Measurements from ENCODE around the gene DISP3. TPM values are rescaled to one million over a fixed set of nuclear protein-coding genes. Genes with fewer than 3 reads are reported as not detected.

Gene DISP3
- polyA plus RNA-seq, 3 donors: 0.01 TPM; not detected in 2

GRCh38 chr1:11493972-11494655 is 15.2 kb downstream of the DISP3 start:
- no peak overlapping the region for H3K4me3 ChIP-seq (replicated peaks in 1 of 3; ENCODE audit: low read depth in 2 of 3, low read length in 3 of 3)
- H4K20me1 ChIP-seq (ENCODE audit: insufficient read depth, low read length): no peaks in the 10 kb centered on the region
- H3K4me2 ChIP-seq (replicated peaks; ENCODE audit: extremely low read depth, low read length, poor library complexity, severe bottlenecking): no peak overlapping the region
- H3K36me3 ChIP-seq (replicated peaks in 1 of 2; ENCODE audit: control insufficient read depth in 1 of 2, insufficient read depth in 2 of 2, low read length in 2 of 2): no peaks in the 10 kb centered on the region
- H3K79me2 ChIP-seq (ENCODE audit: insufficient read depth, low read length): no peaks in the 10 kb centered on the region
- no peaks in the 10 kb centered on the region for H3K4me1 Mint-ChIP-seq
- peaks cover 5 to 11% (median 5%) of the 10 kb centered on the region in 3 donors for H3K27me3 Mint-ChIP-seq (ENCODE audit: low read depth in 3 of 3)
- no peaks in the 10 kb centered on the region for H3K9me3 ChIP-seq (replicated peaks in 1 of 2; ENCODE audit: control insufficient read depth in 1 of 2, insufficient read depth in 1 of 2, low read length in 2 of 2)
- H3K9me3 Mint-ChIP-seq: peaks cover 0 to 8% (median 0%) of the 10 kb centered on the region in 7 donors
- no peak overlapping the region for H3K27ac ChIP-seq (ENCODE audit: low read depth in 1 of 2, low read length in 2 of 2)
- no peak for DNase-seq
- TF ChIP-seq CTCF (IDR thresholded peaks at IDR 0.05): no peak
- no peaks in the 10 kb centered on the region for H3K27me3 ChIP-seq (ENCODE audit: control insufficient read depth in 2 of 2, insufficient read depth in 2 of 2, low read length in 2 of 2)
- no peak overlapping the region for H3K9ac ChIP-seq (ENCODE audit: insufficient read depth, low read length, poor library complexity, severe bottlenecking)
- no peak overlapping the region for H3K27ac Mint-ChIP-seq
- WGBS (ENCODE audit: insufficient coverage): 90% methylated on average over 2 of the region's 9 CpGs
- no peaks in the 10 kb centered on the region for H3K36me3 Mint-ChIP-seq
- no peak overlapping the region for H3K4me3 Mint-ChIP-seq
- intact Hi-C loops (cut with micrococcal nuclease): no loop called here
- no peaks in the 10 kb centered on the region for H3K4me1 ChIP-seq (ENCODE audit: control insufficient read depth in 1 of 2, insufficient read depth in 2 of 2, low read length in 2 of 2)
- H2AFZ ChIP-seq (ENCODE audit: insufficient read depth, low read depth, low read length, poor library complexity, severe bottlenecking): no peak overlapping the region

GRCh38 chr1:11494771-11495170 is 15.8 kb downstream of the DISP3 start:
- TF ChIP-seq CTCF (IDR thresholded peaks at IDR 0.05): no peak
- peaks cover 0 to 8% (median 0%) of the 10 kb centered on the region in 7 donors for H3K9me3 Mint-ChIP-seq
- H3K4me3 Mint-ChIP-seq: no peak overlapping the region
- Histone ChIP-seq H3K4me3 (replicated peaks in 1 of 3; ENCODE audit: low read depth in 2 of 3, low read length in 3 of 3) (no peak overlapping the region), H3K79me2 (ENCODE audit: insufficient read depth, low read length) (no peaks in the 10 kb centered on the region), H3K27me3 (ENCODE audit: control insufficient read depth in 2 of 2, insufficient read depth in 2 of 2, low read length in 2 of 2) (peaks cover 0 to 2% of the 10 kb centered on the region in 2 donors), H3K27ac (ENCODE audit: low read depth in 1 of 2, low read length in 2 of 2) (no peak overlapping the region), H2AFZ (ENCODE audit: insufficient read depth, low read depth, low read length, poor library complexity, severe bottlenecking) (no peak overlapping the region), H3K4me2 (replicated peaks; ENCODE audit: extremely low read depth, low read length, poor library complexity, severe bottlenecking) (no peak overlapping the region), H3K4me1 (ENCODE audit: control insufficient read depth in 1 of 2, insufficient read depth in 2 of 2, low read length in 2 of 2) (no peaks in the 10 kb centered on the region), H3K9ac (ENCODE audit: insufficient read depth, low read length, poor library complexity, severe bottlenecking) (no peak overlapping the region), H4K20me1 (ENCODE audit: insufficient read depth, low read length) (no peaks in the 10 kb centered on the region), H3K9me3 (replicated peaks in 1 of 2; ENCODE audit: control insufficient read depth in 1 of 2, insufficient read depth in 1 of 2, low read length in 2 of 2) (no peaks in the 10 kb centered on the region), H3K36me3 (replicated peaks in 1 of 2; ENCODE audit: control insufficient read depth in 1 of 2, insufficient read depth in 2 of 2, low read length in 2 of 2) (no peaks in the 10 kb centered on the region)
- 100% methylated on average over 1 of the region's 3 CpGs for WGBS (ENCODE audit: insufficient coverage)
- H3K27me3 Mint-ChIP-seq (ENCODE audit: low read depth in 3 of 3): peaks cover 4 to 16% (median 8%) of the 10 kb centered on the region in 3 donors
- H3K4me1 Mint-ChIP-seq: no peaks in the 10 kb centered on the region
- H3K36me3 Mint-ChIP-seq: no peaks in the 10 kb centered on the region
- H3K27ac Mint-ChIP-seq: no peak overlapping the region
- intact Hi-C loops (cut with micrococcal nuclease): no loop called here
- DNase-seq: no peak
